ENCODE results near the gene ALPK3.

ALPK3 gene

DNA sequence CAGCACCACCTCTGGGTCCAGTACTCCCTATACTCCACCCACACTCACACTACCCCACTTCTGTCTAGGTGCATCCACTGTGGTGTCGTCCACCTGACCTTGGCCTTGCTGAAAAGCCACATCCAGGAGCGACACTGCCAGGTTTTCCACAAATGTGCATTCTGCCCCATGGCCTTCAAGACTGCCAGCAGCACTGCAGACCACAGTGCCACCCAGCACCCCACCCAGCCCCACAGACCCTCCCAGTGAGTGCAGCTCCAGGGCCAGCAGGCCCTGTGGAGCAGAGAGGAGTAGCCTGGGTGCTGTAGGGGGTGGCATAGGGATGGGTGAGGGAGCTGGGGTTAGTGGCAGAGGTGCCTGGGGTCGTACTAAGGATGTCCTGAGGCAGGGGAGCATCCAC lies 19.4 kb upstream of the ALPK3 start:
- Histone ChIP-seq H3K9me3 (ENCODE audit: control insufficient read depth in 1 of 2, low read length in 2 of 2) (no peaks in the 10 kb centered on the region), H3K4me3 (ENCODE audit: low read depth in 1 of 2, low read length in 2 of 2) (no peak overlapping the region), H3K36me3 (ENCODE audit: control insufficient read depth in 1 of 2, insufficient read depth in 2 of 2, low read length in 2 of 2) (peaks cover 57 to 61% of the 10 kb centered on the region in 2 donors), H3K27ac (ENCODE audit: low read length) (no peak overlapping the region), H3K4me1 (ENCODE audit: control insufficient read depth in 1 of 2, insufficient read depth in 2 of 2, low read length in 2 of 2) (peaks cover 0 to 4% of the 10 kb centered on the region in 2 donors), H3K27me3 (ENCODE audit: low read depth, low read length) (no peaks in the 10 kb centered on the region)

DNA sequence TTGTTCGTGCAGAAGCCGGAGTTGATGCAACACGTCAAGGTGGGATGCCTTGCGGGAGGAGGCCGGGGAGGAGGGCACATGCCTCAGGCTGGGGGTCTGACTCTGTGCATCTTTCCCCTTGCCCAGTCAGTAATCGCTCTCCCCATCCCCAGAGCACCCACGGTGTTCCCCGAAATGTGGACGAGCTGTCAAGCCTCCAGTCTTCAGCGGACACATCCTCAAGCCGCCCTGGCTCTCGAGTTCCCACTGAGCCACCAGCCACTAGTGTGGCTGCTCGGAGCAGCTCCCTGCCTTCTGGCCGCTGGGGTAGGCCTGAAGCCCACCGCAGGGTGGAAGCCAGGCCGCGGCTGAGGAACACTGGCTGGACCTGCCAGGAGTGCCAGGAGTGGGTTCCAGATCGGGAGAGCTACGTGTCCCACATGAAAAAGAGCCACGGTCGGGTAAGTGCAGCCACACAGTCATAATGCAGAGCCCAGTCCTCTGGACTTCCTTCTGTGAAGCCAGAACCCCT lies 18.7 kb upstream of the ALPK3 start:
- Histone ChIP-seq H3K4me3 (ENCODE audit: low read depth in 1 of 2, low read length in 2 of 2) (no peak overlapping the region), H3K9me3 (ENCODE audit: control insufficient read depth in 1 of 2, low read length in 2 of 2) (no peaks in the 10 kb centered on the region), H3K36me3 (ENCODE audit: control insufficient read depth in 1 of 2, insufficient read depth in 2 of 2, low read length in 2 of 2) (peaks cover 60 to 62% of the 10 kb centered on the region in 2 donors), H3K27me3 (ENCODE audit: low read depth, low read length) (no peaks in the 10 kb centered on the region), H3K27ac (ENCODE audit: low read length) (no peak overlapping the region), H3K4me1 (ENCODE audit: control insufficient read depth in 1 of 2, insufficient read depth in 2 of 2, low read length in 2 of 2) (peaks cover 0 to 4% of the 10 kb centered on the region in 2 donors)

DNA sequence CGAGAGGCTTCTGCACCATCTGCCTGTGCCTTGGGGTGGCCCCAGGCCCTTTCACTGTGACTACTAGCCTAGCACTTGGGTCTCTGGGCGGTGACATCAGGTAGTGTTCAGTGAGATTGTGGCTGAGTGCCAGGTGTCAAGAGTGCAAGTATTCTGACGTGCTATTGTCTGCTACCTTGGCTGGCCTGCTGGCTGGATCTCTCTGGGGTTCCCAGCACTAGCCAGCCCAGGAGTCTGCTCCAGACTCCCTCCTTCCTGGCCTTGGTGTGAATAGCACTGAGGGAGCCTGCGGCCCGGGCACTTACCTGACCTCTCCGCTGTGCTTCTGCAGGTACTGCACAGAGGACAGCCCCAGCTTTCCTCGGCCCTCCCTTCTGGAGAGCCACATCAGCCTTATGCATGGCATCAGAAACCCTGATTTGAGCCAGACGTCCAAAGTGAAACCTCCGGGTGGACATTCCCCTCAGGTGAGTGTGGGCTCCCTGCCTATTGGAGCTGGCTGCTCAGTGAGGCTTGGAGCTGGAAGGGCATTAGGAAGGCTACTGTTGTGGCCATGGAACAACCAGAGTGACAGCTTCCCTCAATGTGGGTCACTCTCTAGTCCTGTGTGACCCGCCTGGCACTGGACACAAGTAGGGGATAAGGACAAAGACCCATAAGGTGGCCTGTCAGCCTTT lies 17.5 kb upstream of the ALPK3 start:
- no peak overlapping the region for H3K27ac ChIP-seq (ENCODE audit: low read length)
- no peaks in the 10 kb centered on the region for H3K9me3 ChIP-seq (ENCODE audit: control insufficient read depth in 1 of 2, low read length in 2 of 2)
- no peaks in the 10 kb centered on the region for H3K27me3 ChIP-seq (ENCODE audit: low read depth, low read length)
- no peak overlapping the region for H3K4me3 ChIP-seq (ENCODE audit: low read depth in 1 of 2, low read length in 2 of 2)
- peaks cover 68 to 71% of the 10 kb centered on the region in 2 donors for H3K36me3 ChIP-seq (ENCODE audit: control insufficient read depth in 1 of 2, insufficient read depth in 2 of 2, low read length in 2 of 2)
- H3K4me1 ChIP-seq (ENCODE audit: control insufficient read depth in 1 of 2, insufficient read depth in 2 of 2, low read length in 2 of 2), result peaks cover 0 to 15% of the 10 kb centered on the region in 2 donors

DNA sequence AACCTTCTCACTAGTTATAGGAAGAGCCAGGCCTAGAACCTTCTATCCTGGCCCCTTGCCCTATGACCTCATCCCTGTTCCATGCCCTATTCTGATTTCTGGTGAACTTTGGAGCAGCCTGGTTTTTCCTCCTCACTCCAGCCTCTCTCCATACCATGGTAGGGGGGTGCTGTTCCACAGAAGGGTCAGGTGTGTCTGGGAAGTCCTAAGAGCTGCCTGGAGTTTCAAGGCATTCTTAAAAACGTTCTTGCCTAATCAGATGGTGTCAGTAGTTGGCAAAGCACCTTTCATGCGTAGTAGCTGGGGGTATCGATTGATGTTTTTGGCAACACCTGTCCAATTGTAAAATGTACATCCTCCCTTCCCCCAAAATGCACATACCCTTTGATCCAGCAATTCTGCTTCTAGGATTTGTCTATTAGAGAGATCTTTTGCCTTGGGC lies 16.8 kb upstream of the ALPK3 start:
- H3K4me3 ChIP-seq (ENCODE audit: low read depth in 1 of 2, low read length in 2 of 2), result no peak overlapping the region
- no peak overlapping the region for H3K27ac ChIP-seq (ENCODE audit: low read length)
- no peaks in the 10 kb centered on the region for H3K27me3 ChIP-seq (ENCODE audit: low read depth, low read length)
- no peaks in the 10 kb centered on the region for H3K9me3 ChIP-seq (ENCODE audit: control insufficient read depth in 1 of 2, low read length in 2 of 2)
- H3K36me3 ChIP-seq (ENCODE audit: control insufficient read depth in 1 of 2, insufficient read depth in 2 of 2, low read length in 2 of 2), result peaks cover 69 to 72% of the 10 kb centered on the region in 2 donors
- H3K4me1 ChIP-seq (ENCODE audit: control insufficient read depth in 1 of 2, insufficient read depth in 2 of 2, low read length in 2 of 2), result peaks cover 0 to 16% of the 10 kb centered on the region in 2 donors

DNA sequence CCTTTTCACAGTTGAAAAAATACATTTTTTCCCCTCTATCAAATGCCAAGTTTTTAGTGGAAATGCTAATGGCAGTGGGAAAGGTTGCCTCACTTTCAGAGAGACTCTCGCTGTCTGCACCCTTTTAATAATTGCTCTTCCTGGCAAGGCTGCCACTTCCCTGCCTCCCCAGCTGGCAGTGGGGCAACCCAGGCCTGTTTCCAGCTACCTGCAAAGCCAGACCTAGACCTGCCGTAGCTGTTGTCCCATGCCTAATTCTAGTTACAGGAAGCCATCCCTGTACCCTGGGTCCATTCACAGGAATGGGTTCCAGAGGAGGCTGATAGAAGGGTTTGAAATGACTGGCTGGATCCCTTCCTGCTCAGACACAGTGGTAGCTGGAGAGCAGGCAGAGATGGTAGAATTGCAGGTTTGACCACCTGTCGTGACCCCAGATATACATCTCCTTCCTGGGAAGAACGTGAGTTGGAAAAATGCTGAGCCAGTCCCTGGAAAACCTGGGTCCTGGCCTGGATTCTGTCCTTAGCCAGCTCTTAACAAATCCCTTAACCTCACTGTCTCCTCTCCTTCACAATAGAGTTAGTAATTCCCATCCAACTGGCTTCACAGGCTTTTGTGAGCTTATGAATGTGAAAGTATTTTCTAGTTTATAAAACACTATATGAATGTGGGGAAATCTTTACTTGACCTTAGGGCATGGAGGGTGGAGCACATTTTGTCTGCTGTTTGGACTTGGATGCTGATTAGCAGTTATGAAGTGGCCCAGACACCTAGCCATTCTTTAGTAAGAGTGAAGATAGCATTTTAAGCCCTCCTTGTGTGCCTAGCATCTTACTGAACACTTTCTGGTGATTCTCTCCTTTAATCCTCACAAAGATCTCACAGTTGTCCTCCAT lies 12.9 kb upstream of the ALPK3 start:
- Histone ChIP-seq H3K4me3 (ENCODE audit: low read depth in 1 of 2, low read length in 2 of 2) (no peak overlapping the region), H3K27ac (ENCODE audit: low read length) (no peak overlapping the region), H3K27me3 (ENCODE audit: low read depth, low read length) (no peaks in the 10 kb centered on the region), H3K36me3 (ENCODE audit: control insufficient read depth in 1 of 2, insufficient read depth in 2 of 2, low read length in 2 of 2) (peaks cover 41 to 48% of the 10 kb centered on the region in 2 donors), H3K9me3 (ENCODE audit: control insufficient read depth in 1 of 2, low read length in 2 of 2) (no peaks in the 10 kb centered on the region), H3K4me1 (ENCODE audit: control insufficient read depth in 1 of 2, insufficient read depth in 2 of 2, low read length in 2 of 2) (peaks cover 0 to 16% of the 10 kb centered on the region in 2 donors)

DNA sequence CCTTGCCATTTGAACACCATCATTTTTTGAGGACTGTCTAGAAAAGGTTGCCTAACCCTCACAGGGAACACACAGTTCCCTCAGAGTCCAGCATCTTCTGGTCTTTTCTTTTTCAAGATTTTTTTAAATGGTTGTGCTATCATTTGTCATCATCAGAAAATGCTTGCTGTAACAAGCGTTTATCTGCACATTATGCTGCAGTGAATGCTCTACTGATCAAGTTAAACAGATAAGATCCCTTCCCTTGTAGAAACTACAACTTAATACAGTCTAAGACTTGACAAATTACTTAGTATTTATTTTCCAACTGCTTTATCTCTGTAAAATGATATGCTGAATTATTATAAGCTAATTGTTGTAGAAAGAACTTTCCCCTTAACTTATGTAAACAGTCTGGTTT lies 11.9 kb upstream of the ALPK3 start:
- H3K36me3 ChIP-seq (ENCODE audit: control insufficient read depth in 1 of 2, insufficient read depth in 2 of 2, low read length in 2 of 2), result peaks cover 31 to 38% of the 10 kb centered on the region in 2 donors

DNA sequence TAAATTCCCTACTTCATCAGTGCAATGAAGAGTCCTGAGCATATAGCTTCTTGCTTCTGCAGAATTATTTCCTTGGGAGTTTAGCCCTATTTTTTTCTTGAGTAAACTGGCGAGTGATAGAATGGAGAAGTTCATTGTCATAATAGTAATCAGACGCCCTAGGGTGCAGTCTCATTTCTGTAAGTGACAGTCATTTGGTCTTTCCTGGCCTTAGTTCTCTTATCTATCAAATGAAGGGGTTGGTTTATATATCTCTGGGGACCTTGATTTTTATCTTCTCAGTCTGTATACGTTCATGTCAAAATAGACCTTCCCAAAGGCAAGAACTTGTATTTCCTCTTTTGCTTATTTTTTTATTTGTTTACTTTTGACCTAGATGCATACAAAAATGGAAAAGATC lies 9.9 kb upstream of the ALPK3 start:
- Histone ChIP-seq H3K27me3 (ENCODE audit: low read depth, low read length) (no peaks in the 10 kb centered on the region), H3K9me3 (ENCODE audit: control insufficient read depth in 1 of 2, low read length in 2 of 2) (no peaks in the 10 kb centered on the region), H3K27ac (ENCODE audit: low read length) (no peak overlapping the region), H3K36me3 (ENCODE audit: control insufficient read depth in 1 of 2, insufficient read depth in 2 of 2, low read length in 2 of 2) (peaks cover 18 to 20% of the 10 kb centered on the region in 2 donors), H3K4me1 (ENCODE audit: control insufficient read depth in 1 of 2, insufficient read depth in 2 of 2, low read length in 2 of 2) (peaks cover 0 to 13% of the 10 kb centered on the region in 2 donors), H3K4me3 (ENCODE audit: low read depth in 1 of 2, low read length in 2 of 2) (no peak overlapping the region)

More for the DNA sequence above, 11.9 kb upstream of the ALPK3 start:
- Histone ChIP-seq H3K27me3 (ENCODE audit: low read depth, low read length) (no peaks in the 10 kb centered on the region), H3K9me3 (ENCODE audit: control insufficient read depth in 1 of 2, low read length in 2 of 2) (no peaks in the 10 kb centered on the region), H3K4me3 (ENCODE audit: low read depth in 1 of 2, low read length in 2 of 2) (no peak overlapping the region), H3K27ac (ENCODE audit: low read length) (no peak overlapping the region), H3K4me1 (ENCODE audit: control insufficient read depth in 1 of 2, insufficient read depth in 2 of 2, low read length in 2 of 2) (peaks cover 0 to 13% of the 10 kb centered on the region in 2 donors)

DNA sequence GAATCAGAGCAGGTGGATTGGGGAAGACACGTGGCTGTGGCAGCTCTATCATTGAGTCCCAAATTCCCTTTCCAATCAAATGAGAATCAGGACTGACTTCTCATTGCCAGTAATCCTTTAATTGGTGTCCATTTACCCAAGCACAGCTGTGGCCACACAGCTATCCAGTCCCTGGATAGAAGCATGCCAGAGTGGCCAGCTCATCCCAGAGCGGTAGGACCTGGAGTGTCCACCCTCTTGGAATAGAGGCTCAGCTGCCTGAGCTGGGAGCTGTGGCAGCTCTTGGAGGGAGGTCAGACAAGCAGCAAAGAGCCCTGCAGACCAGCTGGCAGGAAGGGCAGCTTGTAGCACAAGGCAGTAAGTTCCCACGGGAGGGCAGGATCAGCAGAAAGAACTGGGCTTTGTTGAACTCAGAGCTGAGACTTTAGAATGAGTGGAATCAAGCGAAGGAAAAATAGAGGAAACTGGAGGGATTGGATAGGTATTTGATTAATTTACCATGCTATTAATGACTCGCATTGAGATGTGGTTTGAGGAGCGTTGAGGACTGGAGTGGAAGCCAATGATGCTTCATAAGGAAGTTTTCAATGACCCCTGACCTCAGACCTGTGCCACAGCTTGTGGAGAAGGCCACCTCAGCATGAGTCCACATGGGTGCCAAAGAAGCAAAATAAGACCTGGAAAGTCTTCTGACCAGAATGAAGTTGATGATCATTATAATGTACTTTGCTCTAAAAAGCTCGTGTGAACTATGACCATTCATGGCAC lies 6.9 kb upstream of the ALPK3 start:
- Histone ChIP-seq H3K27ac (ENCODE audit: low read length) (no peak overlapping the region), H3K36me3 (ENCODE audit: control insufficient read depth in 1 of 2, insufficient read depth in 2 of 2, low read length in 2 of 2) (no peaks in the 10 kb centered on the region), H3K9me3 (ENCODE audit: control insufficient read depth in 1 of 2, low read length in 2 of 2) (no peaks in the 10 kb centered on the region), H3K27me3 (ENCODE audit: low read depth, low read length) (no peaks in the 10 kb centered on the region), H3K4me1 (ENCODE audit: control insufficient read depth in 1 of 2, insufficient read depth in 2 of 2, low read length in 2 of 2) (no peaks in the 10 kb centered on the region), H3K4me3 (ENCODE audit: low read depth in 1 of 2, low read length in 2 of 2) (no peak overlapping the region)

DNA sequence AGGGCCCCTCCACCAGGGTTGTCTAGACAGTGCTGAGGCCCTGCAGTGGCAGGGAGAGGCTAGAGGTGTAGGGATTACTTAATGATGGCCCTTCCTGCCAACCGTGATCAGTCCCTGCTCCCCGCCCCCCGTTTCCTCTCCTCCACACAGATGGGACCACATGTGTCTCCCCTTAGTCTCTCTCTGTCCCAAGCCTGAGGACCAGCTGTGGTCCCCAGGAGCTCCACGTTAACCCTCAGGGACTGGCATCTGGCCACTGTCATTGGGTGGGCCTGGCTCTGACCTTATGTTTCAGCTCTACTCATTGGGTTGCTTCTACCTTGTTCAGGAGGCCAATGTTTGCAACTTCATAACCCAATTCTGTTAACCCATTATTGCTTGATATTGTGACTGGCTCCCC lies 6.0 kb upstream of the ALPK3 start:
- H3K4me1 ChIP-seq (ENCODE audit: control insufficient read depth in 1 of 2, insufficient read depth in 2 of 2, low read length in 2 of 2), result no peaks in the 10 kb centered on the region
- no peaks in the 10 kb centered on the region for H3K9me3 ChIP-seq (ENCODE audit: control insufficient read depth in 1 of 2, low read length in 2 of 2)
- H3K27me3 ChIP-seq (ENCODE audit: low read depth, low read length), result no peaks in the 10 kb centered on the region
- no peak overlapping the region for H3K4me3 ChIP-seq (ENCODE audit: low read depth in 1 of 2, low read length in 2 of 2)
- no peak overlapping the region for H3K27ac ChIP-seq (ENCODE audit: low read length)
- no peaks in the 10 kb centered on the region for H3K36me3 ChIP-seq (ENCODE audit: control insufficient read depth in 1 of 2, insufficient read depth in 2 of 2, low read length in 2 of 2)

DNA sequence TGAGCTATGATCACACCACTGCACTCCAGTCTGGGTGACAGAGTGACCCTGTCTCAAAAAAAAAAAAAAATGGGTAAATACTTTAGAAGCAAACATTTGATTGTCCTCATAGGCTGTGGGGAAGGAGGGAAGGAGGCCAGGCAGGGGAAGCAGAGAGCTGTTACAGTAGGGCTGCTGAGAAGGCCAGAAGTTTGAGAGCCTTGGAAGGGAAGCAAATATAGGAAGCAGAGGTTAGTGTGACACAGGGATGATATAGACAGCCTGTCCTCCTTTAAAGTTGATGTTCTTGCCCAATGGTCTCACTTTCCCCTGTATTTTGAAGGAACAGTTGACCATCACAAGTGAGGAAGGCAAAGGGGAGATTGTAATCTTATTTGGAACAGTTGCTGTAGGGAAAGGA lies 5.3 kb upstream of the ALPK3 start:
- H3K27me3 ChIP-seq (ENCODE audit: low read depth, low read length), result no peaks in the 10 kb centered on the region
- no peak overlapping the region for H3K4me3 ChIP-seq (ENCODE audit: low read depth in 1 of 2, low read length in 2 of 2)
- no peaks in the 10 kb centered on the region for H3K9me3 ChIP-seq (ENCODE audit: control insufficient read depth in 1 of 2, low read length in 2 of 2)
- H3K4me1 ChIP-seq (ENCODE audit: control insufficient read depth in 1 of 2, insufficient read depth in 2 of 2, low read length in 2 of 2), result no peaks in the 10 kb centered on the region
- H3K27ac ChIP-seq (ENCODE audit: low read length), result no peak overlapping the region
- H3K36me3 ChIP-seq (ENCODE audit: control insufficient read depth in 1 of 2, insufficient read depth in 2 of 2, low read length in 2 of 2), result no peaks in the 10 kb centered on the region

DNA sequence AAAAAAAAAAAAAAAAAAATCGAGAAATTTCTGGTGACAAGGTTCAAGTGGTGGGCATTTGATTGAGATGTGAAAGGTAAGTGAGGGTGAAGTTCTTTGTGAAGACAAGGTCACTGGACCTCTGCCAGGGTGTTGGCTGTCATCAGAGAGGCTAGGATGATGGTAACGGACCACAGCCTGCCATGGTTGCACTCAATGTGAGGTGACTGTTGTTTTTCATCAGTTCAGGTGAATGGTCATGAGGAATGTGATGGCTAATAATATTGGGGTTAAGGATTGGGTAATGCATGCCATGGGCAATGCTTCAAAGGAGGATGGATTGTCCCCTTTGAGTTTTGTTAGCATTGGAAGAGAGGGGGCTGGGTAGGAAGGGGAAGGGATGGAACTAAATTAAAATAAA lies 4.3 kb upstream of the ALPK3 start:
- Histone ChIP-seq H3K4me1 (ENCODE audit: control insufficient read depth in 1 of 2, insufficient read depth in 2 of 2, low read length in 2 of 2) (peaks cover 0 to under 1% of the 10 kb centered on the region in 2 donors), H3K4me3 (ENCODE audit: low read depth in 1 of 2, low read length in 2 of 2) (no peak overlapping the region)

More for the DNA sequence above, 4.3 kb upstream of the ALPK3 start:
- Histone ChIP-seq H3K27ac (ENCODE audit: low read length) (no peak overlapping the region), H3K27me3 (ENCODE audit: low read depth, low read length) (no peaks in the 10 kb centered on the region), H3K36me3 (ENCODE audit: control insufficient read depth in 1 of 2, insufficient read depth in 2 of 2, low read length in 2 of 2) (no peaks in the 10 kb centered on the region), H3K9me3 (ENCODE audit: control insufficient read depth in 1 of 2, low read length in 2 of 2) (no peaks in the 10 kb centered on the region)
